HG02943 (cell line): ENCODE results near the gene GDA.

ENCODE experiments used
- ATAC-seq: cut with Tn5 transposase; IDR thresholded peaks from one replicate; pipeline ENCODE4 v1.9.1; 2021; ENCODE audit warnings: mild to moderate bottlenecking, low read depth, moderate library complexity; ENCODE audit not compliant: unreplicated experiment

Gene GDA

DNA sequence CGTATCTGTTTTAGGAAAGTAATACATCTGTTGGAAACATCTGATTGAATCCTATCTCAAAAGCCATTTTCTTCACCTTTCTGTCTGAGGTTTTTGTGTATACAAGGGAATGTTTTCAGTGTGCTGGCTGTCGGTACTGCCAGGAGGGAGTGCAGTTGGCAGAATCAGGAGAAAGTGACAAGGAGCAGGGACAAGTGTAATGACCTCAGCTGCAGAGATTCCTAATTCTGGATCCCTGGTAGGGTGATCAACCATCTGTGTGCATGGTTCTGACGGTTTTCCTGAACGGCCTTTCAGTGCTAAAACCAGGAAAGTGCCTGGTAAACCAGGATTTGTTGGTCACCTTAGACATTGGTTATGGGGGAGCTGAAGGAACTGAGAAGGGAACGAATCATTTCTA lies 1.6 kb upstream of the GDA start:
- no peak for ATAC-seq

GRCh38 chr9:72150127-72150526 lies 887 bp downstream of the GDA start:
- no peak for ATAC-seq

- no peak for ATAC-seq
These were observed 1.4 kb downstream of the GDA start for GRCh38 chr9:72150661-72151060.

GRCh38 chr9:72151104-72151503 lies 1.9 kb downstream of the GDA start:
- no peak for ATAC-seq

DNA sequence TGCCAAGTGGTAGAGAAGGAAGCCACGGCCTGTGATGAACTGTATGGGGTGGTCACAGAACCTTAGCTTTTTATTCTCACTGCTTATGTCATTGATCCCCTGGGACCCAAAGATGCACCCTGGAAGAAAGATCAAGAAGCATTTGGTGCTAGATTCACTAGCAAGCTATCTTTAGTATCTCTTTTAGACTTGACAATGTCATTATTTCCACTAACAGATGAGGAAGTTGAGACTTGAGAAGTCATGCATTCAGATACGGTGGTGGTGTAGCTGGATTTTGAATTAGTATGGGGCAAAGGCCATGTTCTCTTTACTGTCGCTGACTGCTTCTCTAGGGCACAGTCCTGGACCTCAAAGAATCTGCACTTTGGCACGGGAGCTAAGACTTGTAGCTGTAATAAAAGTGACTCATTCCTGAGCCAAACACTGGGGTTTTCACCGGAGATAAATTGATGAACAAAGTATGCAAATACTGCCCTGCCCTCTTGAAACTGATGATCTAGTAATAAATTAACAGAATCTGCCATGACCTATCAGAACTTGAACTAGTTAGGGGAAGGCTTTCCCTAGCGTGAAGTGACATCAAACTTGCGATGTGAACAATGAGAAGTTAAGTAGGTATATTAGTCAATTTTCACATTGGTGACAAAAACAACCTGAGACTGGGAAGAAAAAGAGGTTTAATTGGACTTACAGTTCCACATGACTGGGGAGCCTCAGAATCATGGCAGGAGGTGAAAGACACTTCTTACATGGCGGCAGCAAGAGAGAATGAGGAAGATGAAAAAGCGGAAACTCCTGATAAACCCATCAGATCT lies 5.4 kb downstream of the GDA start:
- peak; percentile 84 for ATAC-seq

DNA sequence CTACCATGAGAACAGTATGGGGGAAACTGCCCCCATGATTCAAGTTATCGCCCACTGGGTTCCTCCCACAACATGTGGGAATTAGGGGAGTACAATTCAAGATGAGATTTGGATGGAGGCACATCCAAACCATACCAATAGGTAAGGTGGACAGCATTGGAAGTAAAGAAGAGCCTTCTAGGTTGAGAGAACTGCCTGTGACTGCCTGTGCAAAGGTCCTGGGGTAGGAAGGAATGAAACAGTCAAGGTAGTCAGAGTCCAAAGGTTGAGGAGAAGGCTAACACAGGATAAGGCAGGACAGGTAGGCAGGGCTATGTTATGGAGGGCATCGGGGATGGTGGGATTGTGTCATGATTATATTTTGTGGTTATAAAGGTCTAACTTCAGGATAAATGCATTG lies 6.1 kb downstream of the GDA start:
- no peak for ATAC-seq

DNA sequence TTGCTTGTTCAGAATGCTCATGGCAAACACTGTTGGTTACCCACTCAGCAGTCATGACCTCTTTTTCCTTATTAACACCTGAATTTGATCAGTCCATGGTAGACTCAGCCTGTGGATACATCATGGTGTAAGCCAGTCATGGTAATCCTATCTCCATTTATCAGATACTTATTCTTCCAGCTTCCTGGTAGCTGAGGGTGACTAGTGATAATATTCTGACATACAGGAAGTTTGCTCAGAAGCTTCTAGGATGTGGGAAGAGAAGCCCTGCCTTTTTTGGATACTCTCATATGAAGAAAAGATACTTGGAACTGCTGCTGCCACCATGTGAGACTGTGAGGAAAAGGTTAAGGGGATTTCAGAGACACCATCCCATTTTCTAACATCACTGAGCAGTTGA lies 7.3 kb downstream of the GDA start:
- no peak for ATAC-seq

- ATAC-seq, result no peak
These were observed 9.4 kb downstream of the GDA start for GRCh38 chr9:72158680-72159079.

GRCh38 chr9:72160446-72161123 lies 11.3 kb downstream of the GDA start:
- ATAC-seq, result no peak

GRCh38 chr9:72165326-72165725 lies 16.1 kb downstream of the GDA start:
- no peak for ATAC-seq

DNA sequence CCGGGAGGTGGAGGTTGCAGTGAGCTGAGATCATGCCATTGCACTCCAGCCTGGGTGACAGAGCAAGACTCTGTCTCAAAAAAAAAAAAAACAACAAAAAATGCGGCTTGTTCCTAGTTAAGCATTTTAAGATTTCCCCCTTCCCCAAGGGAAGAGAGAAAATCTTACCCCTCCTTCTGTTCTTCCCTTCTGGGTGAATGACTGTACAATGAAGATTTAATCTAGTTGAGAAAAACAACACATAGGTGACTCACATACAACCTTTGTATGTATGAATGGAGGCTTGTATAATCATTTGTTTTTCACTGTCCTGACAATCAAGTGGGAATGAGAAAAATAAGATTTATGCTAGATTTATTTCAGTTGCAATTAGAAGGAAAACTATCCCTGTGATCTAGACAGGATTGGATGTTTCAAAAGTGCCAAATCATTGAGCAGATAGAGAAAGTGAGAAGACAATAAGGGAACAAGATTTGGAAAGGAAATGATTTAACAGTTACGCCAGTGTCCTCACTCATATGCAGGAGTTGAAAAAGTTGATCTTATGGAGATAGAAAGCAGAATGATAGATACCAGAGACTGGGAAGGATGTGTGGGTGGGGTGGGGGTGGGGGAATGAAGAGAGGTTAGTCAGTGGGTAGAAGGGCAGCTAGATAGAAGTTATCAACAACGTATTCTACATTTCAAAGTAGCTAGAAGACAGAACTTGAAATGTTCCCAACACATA lies 16.7 kb downstream of the GDA start:
- ATAC-seq, result no peak

DNA sequence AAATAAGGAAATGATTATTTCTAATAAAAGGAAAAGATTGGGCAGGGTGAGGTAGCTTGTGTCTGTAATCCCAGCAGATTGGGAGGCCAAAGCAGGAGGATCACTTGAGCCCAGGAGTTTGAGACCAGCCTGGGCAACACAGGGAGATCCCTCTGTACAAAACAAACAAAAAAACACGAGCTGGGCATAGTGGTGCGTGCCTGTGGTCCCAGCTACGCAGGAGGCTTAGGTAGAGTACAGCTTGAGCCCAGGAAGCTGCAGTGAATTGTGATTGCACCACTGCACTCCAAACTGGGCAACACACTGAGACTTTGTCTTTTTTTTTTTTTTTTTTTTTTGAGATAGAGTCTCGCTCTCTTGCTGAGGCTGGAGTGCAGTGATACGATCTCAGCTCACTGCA lies 18.8 kb downstream of the GDA start:
- no peak for ATAC-seq

DNA sequence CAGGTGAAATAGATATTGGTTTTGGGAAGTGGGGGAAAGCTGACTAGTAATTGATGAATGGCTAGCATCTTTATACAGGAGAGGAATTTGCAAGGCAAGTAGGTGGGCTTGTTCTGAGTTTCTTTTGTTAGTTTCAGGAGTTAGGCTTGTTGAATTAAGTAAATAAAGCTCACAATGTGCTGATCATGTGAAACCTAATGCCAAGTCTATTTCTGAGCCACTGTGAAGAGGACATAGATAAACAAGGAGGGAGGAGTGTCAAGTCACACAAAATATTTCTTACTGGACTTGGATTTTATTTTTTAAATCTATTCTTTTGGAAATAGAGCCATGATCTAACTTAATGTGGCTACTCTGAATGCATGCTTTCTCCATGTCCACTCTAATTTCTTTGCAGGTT lies 19.9 kb downstream of the GDA start:
- ATAC-seq, result no peak

GRCh38 chr9:72173080-72173479 lies 23.8 kb downstream of the GDA start:
- ATAC-seq, result no peak

- no peak for ATAC-seq
These were observed 36.3 kb downstream of the GDA start for GRCh38 chr9:72185561-72185960.

- no peak for ATAC-seq
These were observed 38.0 kb downstream of the GDA start for GRCh38 chr9:72187121-72187695.

DNA sequence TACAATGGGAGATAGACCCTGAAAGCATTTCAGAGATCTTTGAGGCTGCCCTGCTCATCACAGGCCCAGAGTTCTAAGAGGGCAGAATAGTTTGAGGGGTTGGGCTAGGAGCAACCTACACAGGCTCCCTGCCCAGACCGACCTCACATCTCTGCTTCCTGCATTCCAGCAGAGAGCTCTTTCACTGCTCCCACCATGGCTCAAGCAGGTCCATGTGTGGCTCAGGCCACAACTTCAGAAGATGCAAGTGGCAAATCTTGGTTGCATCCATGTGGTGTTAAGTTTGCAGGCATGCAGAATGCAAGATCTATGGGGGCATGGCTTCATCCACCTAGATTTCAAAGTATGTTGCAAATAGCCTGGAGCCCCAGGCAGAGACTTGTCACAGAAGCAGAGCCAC lies 39.0 kb downstream of the GDA start:
- no peak for ATAC-seq

DNA sequence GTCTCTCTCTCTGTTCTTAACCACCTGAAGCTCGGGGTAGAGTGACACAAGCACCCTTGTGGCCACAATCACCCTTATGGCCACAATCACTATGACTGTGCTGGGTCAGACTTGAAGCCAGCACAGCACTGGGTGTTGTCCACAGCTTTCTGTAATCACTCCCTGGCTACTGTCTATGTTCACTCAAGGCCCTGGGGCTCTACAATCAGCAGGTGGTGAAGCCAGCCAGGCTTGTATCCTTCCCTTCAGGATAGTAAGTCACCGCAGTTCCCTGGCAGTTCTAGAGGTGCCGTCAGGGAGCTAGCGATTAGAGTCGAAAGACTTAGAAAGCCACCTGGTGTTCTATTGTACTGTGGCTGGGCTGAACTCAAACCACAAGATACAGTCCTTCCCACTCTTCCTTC lies 44.2 kb downstream of the GDA start:
- peak; percentile 93 for ATAC-seq

GRCh38 chr9:72199238-72199637 lies 50.0 kb downstream of the GDA start:
- ATAC-seq, result no peak

DNA sequence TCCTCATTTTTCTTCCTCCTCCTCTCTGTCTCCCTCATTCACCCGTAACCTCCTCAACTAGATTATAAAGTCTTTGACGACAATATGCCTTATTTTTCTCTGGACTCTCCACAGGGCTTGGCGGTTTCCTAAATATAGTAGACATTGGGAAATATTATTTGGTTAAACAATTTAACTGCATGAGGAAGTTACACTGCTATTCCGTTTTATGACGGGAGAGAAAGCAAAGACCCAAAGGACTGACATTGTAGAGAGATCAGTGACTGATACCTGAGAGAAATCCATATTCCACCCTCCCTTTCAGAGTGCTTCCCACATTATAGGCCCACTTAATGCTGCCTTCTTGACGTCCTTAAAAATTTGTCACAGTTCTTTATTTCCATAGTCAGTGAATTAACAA lies 51.2 kb downstream of the GDA start:
- ATAC-seq, result no peak

GRCh38 chr9:72202009-72202408 lies 52.8 kb downstream of the GDA start:
- ATAC-seq, result no peak
